K562 (cell line): Measurements from ENCODE around the gene NSDHL. TPM values are rescaled to one million over a fixed set of nuclear protein-coding genes. Genes with fewer than 3 reads are reported as not detected.

ENCODE experiments used
- ZNF551 ChIP-seq: fragments of 250-450 bp; sonication (Bioruptor Pico); IDR thresholded peaks from 2 replicates; pipeline ENCODE4 v1.5.0; 2021; ENCODE audit warnings: mild to moderate bottlenecking, moderate library complexity
- polyA plus RNA-seq, 8 experiments: library from polyadenylated mRNA; depleted of rRNA in 4 of 8; stranded (reverse) in 5 of 8; unstranded in 3 of 8; fragments of >200 nt; fragmentation: Nextera tagmentation in 2 of 8; fragmentation: Illumina TruSeq in 1 of 8; extraction: Ambion mirVana in 2 of 8; extraction: Trizol in 1 of 8; gene quantifications; 2 replicates each; pipeline versions ENCODE4 v1.2.1 to v1.2.3, GENCODE V29; 2011 to 2014; ENCODE audit warnings: inconsistent platforms in 1 of 8, missing spikeins in 1 of 8
- total RNA-seq, 7 experiments: library from RNA; depleted of rRNA in 6 of 7; stranded (reverse); fragments of >200 nt in 6 of 7; fragmentation: Illumina TruSeq in 2 of 7; extraction: Trizol in 2 of 7; gene quantifications; 2 replicates each; pipeline versions ENCODE4 v1.2.1 to v1.2.3, GENCODE V29; 2011 to 2021; ENCODE audit warnings: low replicate concordance in 1 of 7
- TF ChIP-seq, protein P1 (sequence below), 2 experiments: fragments of 450-650 bp; IDR thresholded peaks; 2 replicates each; pipeline ENCODE4 v1.6.1; 2018; ENCODE audit warnings: mild to moderate bottlenecking in 2 of 2, low read depth in 1 of 2; ENCODE audit not compliant: partially characterized antibody in 2 of 2
- TF ChIP-seq, protein P2 (sequence below), 2 experiments: IDR thresholded peaks in 1 of 2; conservative IDR thresholded peaks in 1 of 2; 2 replicates each; pipeline ENCODE4 v1.6.1; 2016; ENCODE audit warnings: low read depth in 2 of 2, mild to moderate bottlenecking in 1 of 2, missing compliant biosample characterization in 1 of 2, missing genetic modification characterization in 1 of 2, moderate library complexity in 1 of 2

The NSDHL gene
- total and polyA plus RNA-seq, 9 of the 15 experiments (the other 6 are each of a cell fraction or from before 2014, with no cell fraction given): 22.5 to 63.4 (median 40.8) TPM

DNA sequence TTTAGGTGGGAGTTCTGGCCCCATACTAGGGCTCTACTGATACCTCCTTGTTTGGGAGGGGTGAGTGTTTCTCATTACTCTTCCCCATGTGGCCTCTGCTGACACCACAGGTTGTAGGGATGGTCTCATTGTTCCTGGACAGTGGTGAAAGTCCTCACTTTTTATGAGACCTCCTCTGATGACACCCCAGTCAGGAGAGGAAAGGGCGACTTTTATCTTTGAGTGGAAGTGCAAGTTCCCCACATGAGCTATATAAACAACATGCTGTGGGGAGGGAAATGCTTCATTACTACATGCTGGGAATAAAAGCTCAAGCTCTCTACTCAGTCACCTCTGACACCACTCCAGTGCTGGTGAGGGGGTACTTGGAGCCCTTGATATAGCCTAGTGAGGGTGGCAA lies 31.9 kb upstream of the NSDHL start (continued):
- TF ChIP-seq, protein P1, sequence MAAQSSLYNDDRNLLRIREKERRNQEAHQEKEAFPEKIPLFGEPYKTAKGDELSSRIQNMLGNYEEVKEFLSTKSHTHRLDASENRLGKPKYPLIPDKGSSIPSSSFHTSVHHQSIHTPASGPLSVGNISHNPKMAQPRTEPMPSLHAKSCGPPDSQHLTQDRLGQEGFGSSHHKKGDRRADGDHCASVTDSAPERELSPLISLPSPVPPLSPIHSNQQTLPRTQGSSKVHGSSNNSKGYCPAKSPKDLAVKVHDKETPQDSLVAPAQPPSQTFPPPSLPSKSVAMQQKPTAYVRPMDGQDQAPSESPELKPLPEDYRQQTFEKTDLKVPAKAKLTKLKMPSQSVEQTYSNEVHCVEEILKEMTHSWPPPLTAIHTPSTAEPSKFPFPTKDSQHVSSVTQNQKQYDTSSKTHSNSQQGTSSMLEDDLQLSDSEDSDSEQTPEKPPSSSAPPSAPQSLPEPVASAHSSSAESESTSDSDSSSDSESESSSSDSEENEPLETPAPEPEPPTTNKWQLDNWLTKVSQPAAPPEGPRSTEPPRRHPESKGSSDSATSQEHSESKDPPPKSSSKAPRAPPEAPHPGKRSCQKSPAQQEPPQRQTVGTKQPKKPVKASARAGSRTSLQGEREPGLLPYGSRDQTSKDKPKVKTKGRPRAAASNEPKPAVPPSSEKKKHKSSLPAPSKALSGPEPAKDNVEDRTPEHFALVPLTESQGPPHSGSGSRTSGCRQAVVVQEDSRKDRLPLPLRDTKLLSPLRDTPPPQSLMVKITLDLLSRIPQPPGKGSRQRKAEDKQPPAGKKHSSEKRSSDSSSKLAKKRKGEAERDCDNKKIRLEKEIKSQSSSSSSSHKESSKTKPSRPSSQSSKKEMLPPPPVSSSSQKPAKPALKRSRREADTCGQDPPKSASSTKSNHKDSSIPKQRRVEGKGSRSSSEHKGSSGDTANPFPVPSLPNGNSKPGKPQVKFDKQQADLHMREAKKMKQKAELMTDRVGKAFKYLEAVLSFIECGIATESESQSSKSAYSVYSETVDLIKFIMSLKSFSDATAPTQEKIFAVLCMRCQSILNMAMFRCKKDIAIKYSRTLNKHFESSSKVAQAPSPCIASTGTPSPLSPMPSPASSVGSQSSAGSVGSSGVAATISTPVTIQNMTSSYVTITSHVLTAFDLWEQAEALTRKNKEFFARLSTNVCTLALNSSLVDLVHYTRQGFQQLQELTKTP (IDR thresholded peaks at IDR 0.05; ENCODE audit: low read depth in 1 of 2, partially characterized antibody in 2 of 2): no peak
- TF ChIP-seq, protein P2, sequence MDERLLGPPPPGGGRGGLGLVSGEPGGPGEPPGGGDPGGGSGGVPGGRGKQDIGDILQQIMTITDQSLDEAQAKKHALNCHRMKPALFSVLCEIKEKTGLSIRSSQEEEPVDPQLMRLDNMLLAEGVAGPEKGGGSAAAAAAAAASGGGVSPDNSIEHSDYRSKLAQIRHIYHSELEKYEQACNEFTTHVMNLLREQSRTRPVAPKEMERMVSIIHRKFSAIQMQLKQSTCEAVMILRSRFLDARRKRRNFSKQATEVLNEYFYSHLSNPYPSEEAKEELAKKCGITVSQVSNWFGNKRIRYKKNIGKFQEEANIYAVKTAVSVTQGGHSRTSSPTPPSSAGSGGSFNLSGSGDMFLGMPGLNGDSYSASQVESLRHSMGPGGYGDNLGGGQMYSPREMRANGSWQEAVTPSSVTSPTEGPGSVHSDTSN (CRISPR knock-in tag; IDR thresholded peaks at IDR 0.05; ENCODE audit: low read depth): no peak
- TF ChIP-seq, protein P2 (tag; conservative IDR thresholded peaks at IDR 0.05; ENCODE audit: low read depth): no peak
- TF ChIP-seq ZNF551 (CRISPR knock-in tag): no peak
